Left ventricle myocardium inferior (tissue), 1 donor: ENCODE results near the gene RMP24.

ENCODE experiments used
- DNase-seq: peaks from one replicate; pipeline ENCODE4 v3.0.0-alpha.2; 2020
- H3K27ac ChIP-seq: fragments of 200-600 bp; replicated peaks from 2 replicates; pipeline ENCODE4 v1.8.0; 2021
- H3K27me3 ChIP-seq: fragments of 200-600 bp; 2 replicates; pipeline ENCODE4 v1.8.0; 2021; ENCODE audit warnings: low read depth
- H3K36me3 ChIP-seq: fragments of 200-600 bp; 2 replicates; pipeline ENCODE4 v1.8.0; 2021
- H3K4me1 ChIP-seq: fragments of 200-600 bp; 2 replicates; pipeline ENCODE4 v1.8.0; 2021
- H3K4me3 ChIP-seq: fragments of 200-600 bp; 2 replicates; pipeline ENCODE4 v1.8.0; 2021; ENCODE audit warnings: mild to moderate bottlenecking, moderate library complexity
- H3K9me3 ChIP-seq: fragments of 200-600 bp; replicated peaks from 2 replicates; pipeline ENCODE4 v1.8.0; 2021
- intact Hi-C: fragments of 100-400 bp; cut with micrococcal nuclease; formaldehyde crosslinking; loops from one replicate; pipeline ENCODE4 v1.11.0; 2022
- TF ChIP-seq, protein P1 (sequence below): fragments of 200-600 bp; IDR thresholded peaks from 2 replicates; pipeline ENCODE4 v1.8.0; 2021; ENCODE audit warnings: antibody characterized with exemption, mild to moderate bottlenecking, borderline replicate concordance
- donor health status: DM: no; HTN: yes; CAD: no; lungs with severe emphysema.

Gene RMP24

DNA sequence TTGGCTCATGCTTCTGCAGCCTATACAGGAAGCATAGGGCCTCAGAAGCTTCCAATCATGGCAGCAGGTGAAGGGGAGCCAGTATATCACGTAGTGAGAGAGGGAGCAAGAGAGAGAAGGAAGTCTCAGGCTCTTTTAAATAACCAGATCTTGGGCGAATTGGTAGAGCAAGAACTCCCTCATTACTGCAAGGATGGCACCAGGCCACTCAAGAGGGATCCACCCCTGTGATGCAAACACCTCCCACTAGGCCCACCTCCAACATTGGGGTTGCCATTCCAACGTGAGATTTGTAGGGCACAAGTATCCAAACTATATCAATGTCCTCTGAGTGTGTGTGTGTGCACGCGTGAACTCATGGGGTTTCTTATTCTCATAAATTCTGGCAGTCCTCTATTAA is 37.6 kb upstream of the RMP24 start:
- intact Hi-C loops: no loop called here
- Histone ChIP-seq H3K36me3 (no peaks in the 10 kb centered on the region), H3K9me3 (peaks cover 12% of the 10 kb centered on the region), H3K27ac (no peak overlapping the region), H3K4me3 (no peak overlapping the region), H3K4me1 (no peaks in the 10 kb centered on the region), H3K27me3 (no peaks in the 10 kb centered on the region)
- TF ChIP-seq, protein P1, sequence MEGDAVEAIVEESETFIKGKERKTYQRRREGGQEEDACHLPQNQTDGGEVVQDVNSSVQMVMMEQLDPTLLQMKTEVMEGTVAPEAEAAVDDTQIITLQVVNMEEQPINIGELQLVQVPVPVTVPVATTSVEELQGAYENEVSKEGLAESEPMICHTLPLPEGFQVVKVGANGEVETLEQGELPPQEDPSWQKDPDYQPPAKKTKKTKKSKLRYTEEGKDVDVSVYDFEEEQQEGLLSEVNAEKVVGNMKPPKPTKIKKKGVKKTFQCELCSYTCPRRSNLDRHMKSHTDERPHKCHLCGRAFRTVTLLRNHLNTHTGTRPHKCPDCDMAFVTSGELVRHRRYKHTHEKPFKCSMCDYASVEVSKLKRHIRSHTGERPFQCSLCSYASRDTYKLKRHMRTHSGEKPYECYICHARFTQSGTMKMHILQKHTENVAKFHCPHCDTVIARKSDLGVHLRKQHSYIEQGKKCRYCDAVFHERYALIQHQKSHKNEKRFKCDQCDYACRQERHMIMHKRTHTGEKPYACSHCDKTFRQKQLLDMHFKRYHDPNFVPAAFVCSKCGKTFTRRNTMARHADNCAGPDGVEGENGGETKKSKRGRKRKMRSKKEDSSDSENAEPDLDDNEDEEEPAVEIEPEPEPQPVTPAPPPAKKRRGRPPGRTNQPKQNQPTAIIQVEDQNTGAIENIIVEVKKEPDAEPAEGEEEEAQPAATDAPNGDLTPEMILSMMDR: no peak
- no peak for DNase-seq

DNA sequence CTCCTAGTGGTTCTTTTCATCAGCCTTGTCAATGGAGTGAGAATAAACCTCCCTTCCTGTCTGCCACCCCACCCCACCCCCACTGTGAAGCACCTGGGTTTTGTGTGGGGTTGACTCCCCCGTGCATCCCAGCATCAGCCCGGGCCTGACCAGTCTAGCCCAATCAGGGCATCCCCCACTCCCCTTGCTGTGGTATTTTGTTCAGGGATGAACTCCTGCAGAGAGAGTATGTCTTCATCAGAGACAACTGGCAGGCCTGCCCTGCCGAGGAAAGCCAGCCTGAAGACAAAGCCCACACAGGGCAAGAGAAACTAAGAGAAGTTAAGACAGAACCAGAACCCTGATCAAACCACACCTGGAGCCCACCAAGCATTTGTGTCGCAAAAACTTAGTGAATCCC is 36.7 kb upstream of the RMP24 start:
- intact Hi-C loops: no loop called here
- Histone ChIP-seq H3K9me3 (peaks cover 3% of the 10 kb centered on the region), H3K4me3 (no peak overlapping the region), H3K4me1 (no peaks in the 10 kb centered on the region), H3K27me3 (no peaks in the 10 kb centered on the region), H3K36me3 (no peaks in the 10 kb centered on the region), H3K27ac (no peak overlapping the region)
- TF ChIP-seq, protein P1: no peak
- DNase-seq: no peak

DNA sequence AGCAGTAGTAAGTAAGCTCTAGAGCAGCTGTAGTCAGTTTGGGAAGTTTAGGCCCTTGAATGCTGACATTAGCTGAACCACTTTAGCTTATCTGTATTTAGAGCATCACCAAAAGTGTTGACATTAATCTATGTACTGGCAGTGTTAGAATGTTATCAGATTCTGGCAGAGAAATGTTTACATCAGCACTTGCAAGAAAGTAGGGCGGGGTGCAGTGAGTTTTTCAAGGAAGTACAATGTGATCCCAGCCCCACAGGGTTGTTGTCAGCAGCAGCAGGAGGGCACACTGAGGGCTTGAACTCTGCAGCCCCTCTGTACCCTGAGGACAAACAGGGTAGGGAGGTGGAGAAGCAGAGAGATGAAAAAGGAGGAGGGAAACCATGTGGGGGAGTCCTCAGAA is 35.5 kb upstream of the RMP24 start:
- no peak for DNase-seq
- TF ChIP-seq, protein P1: no peak
- no peak overlapping the region for H3K27ac ChIP-seq
- no peaks in the 10 kb centered on the region for H3K4me1 ChIP-seq
- H3K4me3 ChIP-seq: no peak overlapping the region
- no peaks in the 10 kb centered on the region for H3K9me3 ChIP-seq
- intact Hi-C loops: no loop called here
- H3K36me3 ChIP-seq: no peaks in the 10 kb centered on the region
- H3K27me3 ChIP-seq: peaks cover under 1% of the 10 kb centered on the region

DNA sequence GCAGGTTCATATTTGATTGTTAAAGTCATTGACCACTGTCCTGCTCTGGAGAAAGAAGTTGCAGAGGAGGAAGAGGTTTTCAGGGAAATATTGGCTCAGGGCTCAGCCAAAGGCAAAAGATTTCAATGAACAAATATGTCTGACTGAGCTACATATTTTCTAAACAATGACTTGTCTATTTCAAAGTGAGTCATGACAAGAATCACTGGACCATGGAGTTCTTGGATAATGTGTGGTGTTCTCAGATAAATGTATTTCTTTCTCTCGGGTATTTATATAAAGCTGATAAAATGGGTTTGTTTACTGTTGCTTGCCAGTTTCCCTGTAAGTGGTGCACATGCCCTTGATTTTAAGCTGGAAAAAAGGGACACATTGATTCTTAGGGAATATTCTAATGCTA is 34.3 kb upstream of the RMP24 start:
- Histone ChIP-seq H3K4me1 (no peaks in the 10 kb centered on the region), H3K36me3 (no peaks in the 10 kb centered on the region), H3K27ac (no peak overlapping the region), H3K27me3 (peaks cover 10% of the 10 kb centered on the region), H3K4me3 (no peak overlapping the region), H3K9me3 (no peaks in the 10 kb centered on the region)
- intact Hi-C loops: no loop called here
- no peak for DNase-seq
- TF ChIP-seq, protein P1: no peak

DNA sequence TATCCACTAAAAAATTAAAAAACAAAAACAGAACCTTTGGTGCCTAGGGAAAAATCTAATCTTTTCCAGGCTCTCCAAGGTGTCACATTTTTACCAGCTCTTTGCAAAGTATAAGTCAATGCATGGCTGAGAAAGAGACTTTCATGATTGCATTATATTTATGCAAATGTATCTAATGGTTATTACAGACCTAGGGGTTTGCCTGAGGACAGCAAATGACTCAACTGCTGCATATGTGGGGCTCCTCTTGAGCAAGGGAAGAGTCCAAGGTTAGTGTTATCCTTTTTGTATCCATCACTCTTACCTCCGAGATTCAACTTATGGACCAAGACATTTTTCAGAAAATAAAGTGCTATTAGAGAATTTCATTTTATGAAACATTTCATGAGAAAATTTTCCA is 33.9 kb upstream of the RMP24 start:
- Histone ChIP-seq H3K9me3 (no peaks in the 10 kb centered on the region), H3K27me3 (peaks cover 10% of the 10 kb centered on the region), H3K36me3 (no peaks in the 10 kb centered on the region), H3K4me3 (no peak overlapping the region), H3K27ac (no peak overlapping the region), H3K4me1 (no peaks in the 10 kb centered on the region)
- intact Hi-C loops: no loop called here
- no peak for DNase-seq
- TF ChIP-seq, protein P1: no peak

DNA sequence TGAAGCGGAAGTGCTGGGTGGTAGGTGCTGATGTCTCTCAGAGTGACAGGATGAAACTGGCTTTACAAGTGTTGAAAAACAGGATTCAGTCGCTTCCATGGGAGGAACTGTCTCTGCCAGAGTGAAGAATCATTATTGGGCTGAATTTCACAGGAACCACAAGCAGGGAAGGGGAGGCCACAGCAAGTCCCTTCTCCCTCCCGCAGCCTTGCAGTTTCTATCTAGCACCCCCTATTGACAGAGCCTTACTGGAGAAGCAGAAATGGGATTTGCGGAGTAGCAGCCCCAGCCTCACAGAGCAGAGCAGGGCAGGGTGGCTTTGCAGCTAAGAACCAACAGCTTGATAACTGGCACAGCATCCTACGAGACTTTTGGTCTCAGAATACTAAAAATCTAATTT is 33.3 kb upstream of the RMP24 start:
- Histone ChIP-seq H3K27me3 (peaks cover 10% of the 10 kb centered on the region), H3K9me3 (no peaks in the 10 kb centered on the region), H3K4me3 (no peak overlapping the region), H3K36me3 (no peaks in the 10 kb centered on the region), H3K4me1 (no peaks in the 10 kb centered on the region), H3K27ac (no peak overlapping the region)
- no peak for DNase-seq
- TF ChIP-seq, protein P1: peak; percentile 40
- intact Hi-C loops: no loop called here
